Effector memory CD4-positive, alpha-beta T cell (primary cell): ENCODE data around the gene MYT1.

ENCODE experiments used
- DNase-seq, 3 donors: peaks; one replicate each; pipeline ENCODE4 v3.0.0-alpha.2; 2020
- H3K27ac ChIP-seq: 2 replicates; pipeline ENCODE4 v1.7.0; 2013; ENCODE audit warnings: mild to moderate bottlenecking, low read length, moderate library complexity; ENCODE audit not compliant: insufficient read depth, poor library complexity, severe bottlenecking
- H3K27me3 ChIP-seq: replicated peaks from 2 replicates; pipeline ENCODE4 v1.7.0; 2013; ENCODE audit warnings: mild to moderate bottlenecking, low read length; ENCODE audit not compliant: insufficient read depth, control insufficient read depth, poor library complexity, severe bottlenecking
- H3K36me3 ChIP-seq: 2 replicates; pipeline ENCODE4 v1.7.0; 2013; ENCODE audit warnings: mild to moderate bottlenecking, low read length, moderate library complexity; ENCODE audit not compliant: control insufficient read depth, insufficient read depth
- H3K4me1 ChIP-seq: 2 replicates; pipeline ENCODE4 v1.7.0; 2013; ENCODE audit warnings: low read length, mild to moderate bottlenecking; ENCODE audit not compliant: control insufficient read depth, insufficient read depth, poor library complexity, severe bottlenecking
- H3K4me3 ChIP-seq: 2 replicates; pipeline ENCODE4 v1.7.0; 2013; ENCODE audit warnings: low read length, low read depth, mild to moderate bottlenecking; ENCODE audit not compliant: insufficient read depth, poor library complexity, severe bottlenecking
- H3K9me3 ChIP-seq: 2 replicates; pipeline ENCODE4 v1.7.0; 2013; ENCODE audit warnings: mild to moderate bottlenecking, low read length, moderate library complexity; ENCODE audit not compliant: control insufficient read depth

MYT1 gene

DNA sequence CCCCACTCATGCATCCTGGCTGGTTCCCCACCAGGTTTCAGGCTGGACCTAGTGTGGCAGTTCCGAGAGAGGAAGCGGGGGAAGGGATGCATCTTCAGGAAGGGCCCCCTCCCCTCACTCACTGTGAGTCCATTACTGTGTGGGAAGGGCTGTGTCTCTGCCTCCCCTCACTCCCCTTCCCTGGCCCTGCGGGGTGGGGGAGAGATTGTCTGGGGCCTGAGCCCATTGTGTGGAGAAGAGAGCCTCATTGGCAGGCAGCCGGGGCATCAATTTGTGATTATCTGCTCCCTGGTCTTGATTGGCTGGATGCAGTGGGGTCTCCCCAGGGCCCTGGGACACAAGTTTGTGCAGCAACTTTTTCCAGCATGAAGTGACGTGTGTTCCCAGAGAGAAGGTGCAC lies 4.1 kb upstream of the MYT1 start:
- no peak overlapping the region for H3K4me3 ChIP-seq
- no peaks in the 10 kb centered on the region for H3K4me1 ChIP-seq
- no peaks in the 10 kb centered on the region for H3K9me3 ChIP-seq
- H3K27ac ChIP-seq: no peak overlapping the region
- H3K27me3 ChIP-seq: peaks cover 30% of the 10 kb centered on the region
- H3K36me3 ChIP-seq: no peaks in the 10 kb centered on the region
- no peak for DNase-seq

DNA sequence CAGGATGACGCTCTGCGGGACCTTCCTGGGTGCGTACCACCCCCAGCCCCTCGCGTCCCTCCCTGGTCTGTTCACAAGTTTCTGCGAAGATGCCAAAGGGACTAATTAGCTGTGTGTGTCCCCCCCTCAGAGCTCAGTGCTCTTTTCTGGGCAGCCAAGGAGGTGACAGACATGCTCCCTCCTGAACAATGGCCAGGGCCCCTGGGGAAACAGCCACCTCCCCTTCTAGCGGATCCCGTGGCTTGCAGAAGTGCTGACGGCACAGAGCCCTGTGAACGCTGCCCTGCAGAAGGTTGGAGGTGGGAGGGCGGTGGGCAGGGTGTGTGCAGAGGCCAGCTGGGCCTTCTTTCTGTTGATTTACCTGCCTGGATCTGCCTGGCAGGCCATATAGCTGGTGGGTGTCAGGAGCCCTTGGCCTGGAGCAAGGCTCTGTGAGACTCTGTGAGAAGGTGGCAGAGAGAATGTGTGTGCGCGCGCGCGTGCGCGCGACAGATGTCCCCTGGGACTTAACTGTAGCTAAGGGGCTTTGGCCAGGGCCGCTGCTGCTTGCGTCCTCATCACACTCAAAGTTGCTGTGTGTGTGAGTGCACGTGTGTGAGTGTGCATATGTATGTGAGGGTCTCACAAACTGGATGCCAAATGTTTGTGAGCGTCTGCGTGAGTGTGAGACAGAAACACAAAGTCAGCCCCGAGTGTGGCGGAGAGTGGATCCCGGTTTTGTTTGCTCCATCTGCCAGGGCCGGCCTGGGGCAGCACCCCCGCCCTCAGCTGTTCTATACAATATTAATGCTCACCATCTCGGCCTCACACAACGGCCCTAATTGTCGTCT lies 3.5 kb upstream of the MYT1 start:
- no peak for DNase-seq
- no peaks in the 10 kb centered on the region for H3K36me3 ChIP-seq
- no peaks in the 10 kb centered on the region for H3K9me3 ChIP-seq
- no peaks in the 10 kb centered on the region for H3K4me1 ChIP-seq
- H3K27me3 ChIP-seq: peaks cover 30% of the 10 kb centered on the region
- H3K27ac ChIP-seq: no peak overlapping the region
- H3K4me3 ChIP-seq: no peak overlapping the region

DNA sequence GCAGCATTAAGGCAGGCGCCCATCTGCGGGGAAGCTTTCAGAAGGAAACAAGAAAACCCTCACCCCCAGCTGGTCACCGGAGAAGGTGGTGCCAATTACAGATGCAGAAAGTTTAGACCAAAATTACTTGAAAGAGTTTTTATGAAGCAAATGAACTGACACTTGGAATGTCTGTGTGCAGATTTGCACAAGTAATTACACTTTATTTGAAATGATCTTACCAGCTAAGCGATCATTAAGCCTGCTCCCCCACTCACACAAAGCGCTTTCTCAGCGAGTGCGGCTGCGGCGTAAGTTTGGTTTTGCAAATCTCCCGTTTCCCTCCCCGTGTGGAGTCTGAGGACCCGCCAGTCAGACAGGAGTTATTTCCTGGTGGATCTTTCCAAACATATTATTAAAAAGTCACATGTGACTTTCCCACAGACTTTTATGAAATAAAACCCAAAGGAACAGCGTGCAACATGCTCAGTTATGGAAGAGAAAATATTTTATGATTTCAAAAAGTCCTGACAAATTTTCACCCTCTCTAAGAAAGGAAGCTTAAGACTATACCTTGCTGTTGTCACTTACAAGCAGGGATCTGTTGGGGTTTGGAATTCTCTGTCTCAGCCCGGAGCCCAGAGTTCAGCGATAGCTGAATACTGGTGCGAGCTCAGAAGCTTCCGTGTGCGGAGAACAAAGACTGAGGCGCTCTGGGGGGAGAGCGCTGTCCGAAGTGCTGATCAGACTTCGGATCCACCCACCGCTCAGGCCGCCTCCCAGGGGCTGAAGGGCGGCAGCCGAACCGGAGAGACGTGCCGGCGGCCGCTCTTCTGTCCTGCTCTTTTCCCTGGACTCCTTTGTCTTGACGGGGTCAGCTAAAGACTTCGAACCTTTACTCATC lies 2.7 kb upstream of the MYT1 start:
- DNase-seq: no peak
- no peak overlapping the region for H3K27ac ChIP-seq
- H3K27me3 ChIP-seq: peaks cover 30% of the 10 kb centered on the region
- H3K9me3 ChIP-seq: no peaks in the 10 kb centered on the region
- H3K4me3 ChIP-seq: no peak overlapping the region
- no peaks in the 10 kb centered on the region for H3K36me3 ChIP-seq
- no peaks in the 10 kb centered on the region for H3K4me1 ChIP-seq

DNA sequence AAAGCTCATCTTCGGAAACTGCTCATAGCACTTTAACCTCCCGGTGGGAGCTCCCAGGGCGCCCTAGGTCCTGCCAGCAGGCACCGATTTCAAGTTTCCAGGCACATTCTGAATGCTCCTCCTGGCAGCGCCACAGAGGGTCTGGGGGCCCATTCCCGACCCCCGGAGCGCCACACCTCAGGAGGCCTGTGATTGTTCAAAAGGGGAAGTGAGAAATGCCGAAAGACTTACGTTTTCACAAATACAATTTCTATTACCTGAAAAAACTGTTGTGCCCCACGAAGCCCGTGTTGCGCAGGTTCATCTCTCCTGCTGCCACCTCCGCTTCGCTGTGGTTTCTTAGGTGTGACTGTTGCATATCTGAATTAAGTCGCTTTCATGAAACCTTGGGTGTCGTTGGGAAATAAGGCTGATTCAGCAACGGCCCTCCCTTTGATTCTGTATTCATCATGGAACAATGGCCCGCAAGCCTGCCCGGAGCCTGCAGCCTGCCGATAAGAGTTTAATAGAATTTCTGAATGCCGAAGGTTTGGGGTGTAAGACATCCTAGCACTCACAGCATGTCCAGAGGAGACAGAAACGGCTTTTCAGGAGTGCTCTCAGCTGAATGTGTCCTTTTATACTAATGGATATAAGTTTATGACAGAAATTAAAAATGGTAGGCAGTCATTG lies 1.9 kb upstream of the MYT1 start:
- no peaks in the 10 kb centered on the region for H3K9me3 ChIP-seq
- DNase-seq: no peak
- peaks cover 30% of the 10 kb centered on the region for H3K27me3 ChIP-seq
- H3K27ac ChIP-seq: no peak overlapping the region
- H3K4me1 ChIP-seq: no peaks in the 10 kb centered on the region
- no peak overlapping the region for H3K4me3 ChIP-seq
- H3K36me3 ChIP-seq: no peaks in the 10 kb centered on the region

DNA sequence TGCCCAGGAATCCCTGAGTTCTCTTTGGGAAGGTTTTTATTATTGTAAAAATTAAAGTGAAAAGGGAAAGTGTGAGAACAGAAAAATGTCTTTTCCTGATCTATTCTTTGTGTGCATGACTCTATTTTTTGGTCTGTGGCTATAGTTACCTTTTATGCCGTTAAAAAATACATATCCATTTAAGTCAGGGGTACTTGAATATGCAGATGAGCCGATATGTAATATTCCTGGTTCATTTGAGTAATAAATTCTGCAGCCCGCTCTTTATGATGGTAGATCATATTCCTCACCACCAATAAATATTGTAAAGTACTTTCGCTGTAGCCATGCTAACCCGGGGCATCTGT lies 503 bp upstream of the MYT1 start:
- no peak overlapping the region for H3K27ac ChIP-seq
- DNase-seq: no peak
- H3K27me3 ChIP-seq: peaks cover 34% of the 10 kb centered on the region
- no peaks in the 10 kb centered on the region for H3K4me1 ChIP-seq
- no peak overlapping the region for H3K4me3 ChIP-seq
- no peaks in the 10 kb centered on the region for H3K36me3 ChIP-seq
- H3K9me3 ChIP-seq: no peaks in the 10 kb centered on the region

DNA sequence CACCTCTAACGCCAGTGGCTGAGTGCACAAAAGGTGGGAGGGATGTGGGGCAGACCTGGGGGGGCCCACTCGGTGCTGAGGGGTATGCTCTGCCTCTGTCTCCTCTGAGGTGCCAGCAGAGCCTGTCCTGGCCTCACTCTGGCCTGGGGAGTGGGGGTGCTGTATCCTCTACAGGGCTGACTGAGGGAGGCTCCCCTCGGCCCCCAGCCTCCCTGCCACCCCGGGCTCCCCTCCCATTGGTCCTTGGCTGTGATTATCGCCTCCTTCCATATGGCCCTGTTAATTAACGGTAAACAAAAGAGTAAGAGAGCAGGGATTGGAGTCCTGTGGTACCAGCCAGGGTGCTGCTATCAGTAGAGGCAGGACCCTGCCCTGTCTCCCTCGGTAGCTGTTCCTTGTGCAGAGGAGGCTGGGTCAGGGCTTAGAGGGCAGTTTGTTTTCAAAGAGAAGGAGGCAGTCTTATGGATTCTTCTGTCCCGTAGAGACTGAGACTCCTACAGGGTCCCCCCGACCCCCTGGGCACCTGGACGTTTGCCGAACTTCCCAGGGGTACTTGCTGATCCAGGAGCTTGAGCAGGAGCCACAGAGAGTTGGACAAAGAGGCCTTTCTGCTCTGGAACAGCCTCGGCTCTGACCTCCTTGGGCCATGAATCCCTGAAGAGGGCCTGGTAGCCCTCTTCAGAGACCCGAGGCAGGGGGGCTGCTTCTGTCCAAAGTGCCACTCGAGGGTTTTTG lies 1.8 kb downstream of the MYT1 start:
- no peaks in the 10 kb centered on the region for H3K4me1 ChIP-seq
- H3K4me3 ChIP-seq: no peak overlapping the region
- H3K36me3 ChIP-seq: no peaks in the 10 kb centered on the region
- no peak overlapping the region for H3K27ac ChIP-seq
- H3K9me3 ChIP-seq: no peaks in the 10 kb centered on the region
- no peak for DNase-seq
- H3K27me3 ChIP-seq: peaks cover 18% of the 10 kb centered on the region

DNA sequence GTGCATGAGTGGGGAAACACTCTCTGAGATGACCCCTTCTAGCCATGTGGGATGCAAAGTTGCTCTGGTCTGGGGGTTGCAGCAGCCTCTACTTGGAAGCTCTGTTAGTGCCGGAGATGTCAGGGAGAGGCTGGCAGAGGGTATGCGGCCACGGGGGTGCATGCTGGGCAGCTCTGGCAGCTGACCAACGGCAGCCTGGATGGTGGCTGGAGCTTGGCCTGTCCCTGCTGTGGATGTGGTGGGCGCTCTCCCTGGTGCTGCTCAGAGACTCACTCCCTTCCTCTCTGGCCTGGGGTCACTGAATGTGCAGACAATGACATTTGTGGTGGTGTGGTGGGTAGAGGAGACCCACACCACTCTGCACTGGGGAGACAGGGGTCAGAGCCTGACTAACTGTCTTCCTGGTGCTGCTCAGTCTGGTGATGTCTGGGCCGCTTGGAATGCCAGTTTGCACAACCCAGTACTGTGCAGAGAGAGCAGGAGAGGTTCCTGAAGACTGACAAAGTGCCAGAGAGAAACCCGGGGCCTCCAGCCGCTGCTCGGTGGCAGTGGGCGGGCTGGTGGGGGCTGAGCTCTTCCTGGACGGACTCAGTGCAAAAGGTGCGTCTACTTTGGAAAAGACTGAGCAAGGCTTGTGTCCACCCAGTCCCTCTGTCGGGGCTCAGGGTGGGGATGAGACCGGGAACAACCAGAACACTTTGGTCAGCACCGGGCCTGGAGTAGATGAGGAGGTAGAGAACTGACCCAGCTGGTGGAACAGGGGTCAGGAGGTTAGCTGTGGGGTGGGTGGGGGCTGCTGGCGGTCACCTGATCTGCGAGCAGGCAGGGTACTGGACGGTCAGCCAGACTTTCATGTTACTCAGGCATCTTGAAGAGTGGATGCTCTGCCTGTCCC lies 2.7 kb downstream of the MYT1 start:
- Histone ChIP-seq H3K27me3 (peaks cover 14% of the 10 kb centered on the region), H3K4me3 (no peak overlapping the region), H3K36me3 (no peaks in the 10 kb centered on the region), H3K9me3 (no peaks in the 10 kb centered on the region), H3K4me1 (no peaks in the 10 kb centered on the region), H3K27ac (no peak overlapping the region)
- DNase-seq: no peak

DNA sequence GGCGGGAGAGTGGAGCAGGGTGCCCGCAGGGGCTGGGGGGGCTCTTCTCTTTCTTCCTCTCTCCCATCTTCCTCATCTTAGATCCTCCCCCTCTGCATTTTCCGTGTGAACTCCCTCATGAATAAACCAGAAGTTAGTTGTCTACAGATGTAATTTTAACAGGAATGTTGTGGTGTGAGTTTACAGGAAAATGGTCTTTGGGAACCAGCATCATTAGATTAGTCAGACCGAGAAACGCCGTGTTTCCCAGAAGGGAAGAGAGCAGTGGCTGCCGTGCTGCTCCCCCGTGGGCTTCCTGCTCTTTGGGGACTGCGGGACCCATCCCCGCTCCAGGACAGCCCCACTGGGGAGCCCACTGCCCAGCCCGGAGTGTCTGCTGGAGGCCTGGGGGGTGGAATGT lies 3.4 kb downstream of the MYT1 start:
- Histone ChIP-seq H3K4me1 (no peaks in the 10 kb centered on the region), H3K9me3 (no peaks in the 10 kb centered on the region), H3K27ac (no peak overlapping the region), H3K4me3 (no peak overlapping the region), H3K27me3 (peaks cover 8% of the 10 kb centered on the region), H3K36me3 (no peaks in the 10 kb centered on the region)
- DNase-seq: no peak
